Measurements from ENCODE around the gene CHRDL2.

CHRDL2 gene

DNA sequence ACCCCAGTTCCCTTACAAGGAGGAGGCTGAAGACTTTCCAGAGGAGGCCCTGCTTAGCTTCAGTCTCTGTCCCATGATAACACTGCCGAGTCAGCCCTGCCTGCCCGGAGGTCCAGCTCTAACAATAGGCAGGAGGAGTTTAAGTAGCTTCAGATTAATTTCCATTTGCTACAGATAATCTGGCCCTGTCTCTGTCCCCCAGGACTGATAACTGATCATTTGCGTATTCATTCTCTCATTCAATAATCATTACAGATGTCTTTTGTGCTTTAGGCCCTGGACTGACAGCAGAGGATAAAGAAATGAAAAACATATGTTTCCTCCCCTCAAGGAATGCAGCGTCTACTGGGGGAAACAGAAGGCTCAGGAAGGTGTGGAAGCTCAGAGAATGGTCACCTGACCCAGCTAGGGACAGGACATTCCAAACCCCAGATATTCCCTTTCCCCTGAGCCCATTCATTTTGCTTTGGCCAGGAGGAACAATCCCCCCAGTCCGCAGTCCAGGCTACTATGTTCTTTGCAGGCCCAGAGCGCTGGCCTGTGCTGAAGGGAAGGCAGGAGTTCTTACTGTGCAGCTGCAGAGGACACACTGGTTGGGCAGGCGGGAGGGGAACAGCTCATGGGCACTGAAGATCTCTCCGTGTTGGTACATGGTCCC is 20.8 kb downstream of the CHRDL2 start:
- DNase-seq, result no peak

- DNase-seq, result no peak
These were observed 22.1 kb downstream of the CHRDL2 start for GRCh38 chr11:74709175-74709574.

DNA sequence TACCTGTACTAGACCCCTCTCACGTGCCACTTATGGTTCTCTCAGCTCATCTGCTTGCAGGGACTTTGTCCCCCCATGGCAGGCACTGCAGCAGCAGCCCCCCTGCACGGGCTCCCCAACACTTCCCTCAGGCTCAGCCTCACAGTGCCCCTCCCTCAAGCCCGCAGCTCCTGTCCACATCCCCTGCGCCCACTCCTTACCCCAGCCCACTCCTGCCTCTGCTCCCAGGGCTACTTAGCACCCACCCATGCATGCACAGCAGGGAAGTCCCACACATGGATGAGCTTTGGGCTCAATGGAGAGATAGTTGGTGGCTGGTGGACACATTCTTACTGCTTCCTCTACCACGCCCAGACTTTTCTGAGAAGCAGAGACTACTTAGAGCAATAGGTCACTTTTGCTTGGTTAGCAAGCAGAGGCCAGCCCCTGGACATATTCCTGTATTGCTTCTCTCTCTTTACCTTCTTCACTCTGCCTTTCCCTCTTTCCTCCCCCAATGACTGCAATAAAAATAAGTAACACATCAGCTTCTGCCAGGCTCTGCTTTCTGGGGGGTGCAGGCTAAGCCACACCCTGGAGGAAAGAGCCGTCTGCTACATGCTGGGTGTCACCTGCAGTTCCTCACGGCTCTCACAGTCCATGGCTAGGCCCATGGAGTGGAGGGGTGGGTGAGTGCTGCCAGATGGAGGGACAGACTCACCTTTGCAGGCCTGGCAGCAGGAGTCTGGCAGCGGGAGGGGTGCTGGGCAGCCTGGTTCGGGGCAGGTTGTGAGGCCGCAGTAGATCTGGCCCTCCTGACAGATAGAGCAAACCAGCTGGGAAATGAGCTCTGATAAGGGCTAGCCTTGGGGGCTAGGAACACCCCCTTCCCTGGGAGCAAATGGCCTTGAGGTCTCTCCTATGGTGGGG is 23.4 kb downstream of the CHRDL2 start:
- no peak for DNase-seq

GRCh38 chr11:74707182-74707581 is 24.0 kb downstream of the CHRDL2 start:
- DNase-seq, result no peak

DNA sequence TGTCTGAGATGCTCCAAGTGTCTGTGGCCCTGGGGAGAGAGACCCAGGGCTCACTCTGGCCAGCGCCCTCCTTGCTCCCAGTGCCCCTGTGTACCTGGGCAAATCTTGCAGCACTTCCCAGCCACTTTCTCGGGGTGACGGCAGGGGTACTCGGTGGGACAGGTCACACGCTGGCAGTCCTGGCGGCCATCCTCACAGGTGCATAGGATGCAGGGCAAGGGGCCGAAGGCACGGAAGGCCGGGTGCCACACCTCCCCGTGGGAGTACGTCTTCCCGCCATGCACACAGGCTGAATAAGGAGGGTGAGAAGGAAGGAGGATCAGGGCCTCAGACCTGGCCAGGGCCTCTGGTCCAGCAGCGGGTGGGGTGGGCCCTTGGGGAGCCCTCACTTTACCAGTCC is 28.0 kb downstream of the CHRDL2 start:
- no peak for DNase-seq

DNA sequence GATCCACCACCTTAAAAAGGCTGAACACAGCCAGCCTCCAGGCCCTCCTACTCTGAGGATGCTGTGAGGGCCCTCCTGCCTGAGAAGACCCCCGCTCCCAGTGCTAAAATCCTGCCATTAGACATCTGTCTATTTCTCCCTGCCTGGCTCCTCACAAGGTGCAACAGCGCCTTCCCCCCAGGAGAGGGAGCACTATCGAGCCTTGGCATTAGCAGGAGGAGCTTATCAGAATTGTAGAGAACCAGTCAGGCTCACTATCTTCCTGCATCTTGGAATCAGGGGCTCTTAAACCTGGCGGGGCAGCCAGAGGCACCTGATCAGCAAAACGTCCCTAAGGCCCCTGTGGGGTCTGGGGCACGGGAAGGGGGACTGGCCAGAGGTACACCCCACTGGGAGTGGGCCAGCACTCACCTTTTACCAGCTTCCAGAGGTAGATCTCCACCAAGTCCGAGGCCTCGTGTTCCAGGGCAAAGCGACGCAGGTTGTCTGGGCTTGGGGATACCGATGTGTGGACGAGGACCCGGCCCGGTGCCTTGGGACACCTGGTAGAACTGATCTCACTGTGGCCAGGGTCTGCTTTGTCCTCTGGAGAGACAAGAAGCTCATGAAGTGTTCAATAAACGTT is 28.7 kb downstream of the CHRDL2 start:
- DNase-seq, result peak; percentile 48

DNA sequence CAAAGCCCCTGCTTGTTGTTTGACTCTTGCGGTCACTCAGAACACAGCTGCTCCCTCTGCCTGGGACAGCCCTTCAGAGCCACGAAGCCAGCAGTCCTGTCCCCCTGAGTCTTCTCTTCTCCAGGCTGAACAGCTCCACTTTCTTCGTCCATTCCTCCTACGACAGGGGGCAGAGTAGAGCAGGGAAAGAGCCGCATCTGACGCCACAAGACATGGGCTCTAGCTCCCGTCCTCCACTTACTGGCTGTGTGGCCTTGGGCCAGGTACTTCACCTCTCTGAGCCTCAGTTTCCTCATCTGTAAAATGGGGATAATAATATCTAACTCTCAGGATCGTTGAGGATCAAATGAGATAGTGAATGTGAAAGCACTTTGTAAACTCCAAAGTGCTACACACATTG is 29.9 kb downstream of the CHRDL2 start:
- no peak for DNase-seq

GRCh38 chr11:74699615-74700396 is 31.4 kb downstream of the CHRDL2 start:
- no peak for DNase-seq

DNA sequence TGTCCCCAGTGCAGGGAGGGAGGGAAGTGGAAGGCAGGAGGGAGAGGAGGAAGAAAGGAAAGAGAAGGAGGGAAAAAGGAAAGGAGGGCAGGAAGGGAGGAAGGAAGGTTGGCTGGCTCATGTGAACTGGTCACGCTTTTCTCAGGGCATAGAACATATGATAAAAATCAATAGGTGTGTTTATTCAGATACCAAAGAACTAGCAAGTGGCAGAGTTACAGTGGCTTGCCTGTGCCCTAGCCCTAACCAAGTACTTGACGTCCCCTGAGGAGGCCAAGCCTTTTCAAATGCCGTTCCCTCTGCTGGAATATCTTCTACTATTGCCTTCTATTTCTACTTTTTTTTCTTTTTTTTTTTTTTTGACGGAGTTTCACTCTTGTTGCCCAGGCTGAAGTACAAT is 33.5 kb downstream of the CHRDL2 start:
- no peak for DNase-seq

GRCh38 chr11:74696939-74697675 is 34.1 kb downstream of the CHRDL2 start:
- DNase-seq, result no peak

DNA sequence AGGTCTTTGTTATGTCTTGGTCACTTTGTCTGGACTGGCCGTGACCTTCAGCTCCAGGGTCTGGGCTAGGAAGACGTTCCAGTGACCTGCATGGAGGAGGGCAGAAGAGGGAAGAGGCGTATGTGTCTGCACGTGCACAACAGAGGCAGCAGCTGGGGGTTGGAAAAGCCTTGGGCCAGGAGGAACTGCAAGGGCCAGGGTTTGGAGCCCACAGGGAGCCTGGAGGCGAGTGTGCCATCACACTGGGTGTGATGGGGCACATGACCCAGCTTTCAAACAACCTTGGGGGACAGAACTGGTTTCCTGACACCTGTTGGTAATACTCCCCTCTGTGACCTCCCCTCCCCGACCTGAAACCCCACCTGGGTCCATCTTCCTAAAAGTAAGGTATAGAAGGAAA is 34.7 kb downstream of the CHRDL2 start:
- no peak for DNase-seq

DNA sequence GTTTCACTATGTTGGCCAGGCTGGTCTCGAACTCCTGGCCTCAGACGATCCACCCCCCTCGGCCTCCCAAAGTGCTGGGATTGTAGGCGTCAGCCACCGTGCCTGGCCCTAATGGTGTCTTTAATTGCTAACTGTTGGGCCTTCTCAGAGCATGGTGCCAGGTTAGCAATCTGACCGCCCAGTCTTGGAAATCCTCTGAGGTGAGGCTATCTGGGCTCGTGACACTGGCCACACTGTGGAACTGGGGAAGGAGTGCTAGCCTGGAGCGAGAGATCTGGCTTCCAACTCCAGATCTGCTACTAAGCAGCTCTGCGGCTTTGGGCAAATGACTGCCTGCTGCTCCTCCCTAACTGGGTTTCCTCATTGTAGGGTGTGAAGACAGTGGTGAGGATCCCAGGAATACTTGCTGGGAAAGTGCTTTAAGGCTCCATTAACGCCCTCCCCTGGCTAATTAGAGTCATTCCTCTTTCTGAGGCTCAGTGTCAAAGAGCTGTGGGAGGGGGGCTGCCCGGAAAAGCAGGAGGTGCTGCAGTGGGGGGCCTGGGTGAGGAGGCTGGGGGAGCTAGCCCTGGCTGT is 35.4 kb downstream of the CHRDL2 start:
- no peak for DNase-seq

GRCh38 chr11:74694136-74694930 is 36.9 kb downstream of the CHRDL2 start:
- no peak for DNase-seq

GRCh38 chr11:74693531-74693930 is 37.7 kb downstream of the CHRDL2 start:
- no peak for DNase-seq

GRCh38 chr11:74691755-74692154 is 39.5 kb downstream of the CHRDL2 start:
- no peak for DNase-seq

GRCh38 chr11:74689666-74690065 is 41.6 kb downstream of the CHRDL2 start:
- DNase-seq, result no peak

- DNase-seq, result no peak
These were observed 43.8 kb downstream of the CHRDL2 start for GRCh38 chr11:74687237-74688023.

DNA sequence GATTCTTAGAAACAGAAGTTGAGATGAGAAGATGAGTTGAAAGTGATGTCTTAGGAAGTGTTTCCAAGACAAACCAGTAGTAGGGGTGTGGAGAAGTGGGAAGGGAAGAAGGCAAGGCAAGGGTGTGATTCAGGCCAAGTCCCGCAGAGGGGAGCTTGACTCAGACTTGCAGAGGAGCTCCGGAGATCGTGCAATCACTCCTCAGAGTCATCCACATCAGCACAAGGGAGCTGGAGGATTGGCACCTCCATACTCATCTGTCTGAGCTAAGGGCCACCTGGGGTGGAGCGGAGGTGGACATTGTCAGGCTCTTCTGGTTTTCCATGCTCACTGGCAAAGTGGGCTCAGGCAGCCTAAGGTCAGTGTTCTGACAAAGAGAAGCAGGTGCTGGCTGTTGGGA is 44.4 kb downstream of the CHRDL2 start:
- no peak for DNase-seq

DNA sequence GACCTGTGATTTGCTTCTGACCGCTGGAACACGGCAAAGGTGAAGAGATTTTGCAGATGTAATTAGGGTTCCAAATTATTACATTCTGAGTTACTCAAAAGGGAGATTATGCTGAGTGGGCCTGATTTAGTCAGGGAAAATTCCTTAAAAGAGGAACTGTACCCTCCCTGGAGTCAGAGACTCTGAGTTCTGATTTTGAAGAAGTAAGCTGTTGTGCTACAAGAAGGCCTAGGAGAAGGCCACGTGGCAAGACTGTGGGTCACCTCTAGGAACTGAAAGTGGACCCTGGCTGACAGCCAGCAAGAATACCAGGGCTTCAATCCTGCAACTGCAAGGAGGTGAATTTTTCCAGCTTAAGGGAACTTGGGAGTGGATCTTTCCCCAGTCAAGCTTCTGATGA is 45.3 kb downstream of the CHRDL2 start:
- no peak for DNase-seq

- no peak for DNase-seq
These were observed 45.9 kb downstream of the CHRDL2 start for GRCh38 chr11:74685338-74685737.

Measured in NCI-H1436 (cell line).